Measurements from ENCODE around the gene RNF217.

GRCh38 chr6:125014661-125014957, 52.4 kb downstream of the RNF217 start:
- TF ChIP-seq CTCF (conservative IDR thresholded peaks at IDR 0.05 in 1 of 2, IDR thresholded peaks at IDR 0.05 in 1 of 2; ENCODE audit: extremely low read depth in 1 of 2, insufficient read depth in 1 of 2, low read depth in 1 of 2, low read length in 2 of 2) (no peak), EZH2 (IDR thresholded peaks at IDR 0.05; ENCODE audit: borderline replicate concordance, low read length) (no peak)
